Astrocyte of the cerebellum (primary cell): ENCODE measurements around the gene GP9.
"Not testable (repeated sequence)": the region's sequence is repeated elsewhere in the genome, so short reads cannot be mapped to it uniquely, and the experiment has no call there.

Source experiments
- DNase-seq: peaks from one replicate; pipeline ENCODE4 v3.0.0-alpha.2; 2011; ENCODE audit warnings: low read depth
- H3K4me3 ChIP-seq: 2 replicates; pipeline ENCODE4 v1.5.1; 2011; ENCODE audit warnings: mild to moderate bottlenecking, low read depth, low read length, moderate library complexity
- in situ Hi-C: cut with HindIII; loops from 2 replicates; pipeline ENCODE4 v1.10.0; 2017; ENCODE audit warnings: low sequenced_read_pairs
- TF ChIP-seq, protein P1 (sequence below): IDR thresholded peaks from 2 replicates; pipeline ENCODE4 v1.5.1; 2012; ENCODE audit warnings: low read length, low read depth, moderate library complexity, mild to moderate bottlenecking; ENCODE audit errors: missing control alignments

GP9 gene

DNA sequence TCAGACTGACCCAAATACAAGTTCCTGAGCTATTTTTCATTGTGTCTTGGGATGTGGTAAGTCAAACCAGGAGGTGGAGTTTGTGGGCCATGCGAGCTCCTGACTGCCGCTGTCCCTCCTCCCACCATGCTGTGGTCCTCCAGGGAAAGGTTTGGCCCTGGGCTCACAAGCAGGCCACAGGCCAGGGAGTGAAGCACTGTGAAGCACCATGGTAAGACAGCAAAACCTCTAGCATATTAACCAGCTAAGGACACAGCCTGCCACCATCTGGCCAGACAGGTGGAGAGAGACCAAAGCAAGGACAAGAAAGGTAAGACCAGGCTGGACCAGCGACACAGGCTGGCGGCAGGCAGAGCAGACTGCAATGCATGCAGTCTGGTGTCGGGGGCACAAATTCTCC is 45.7 kb downstream of the GP9 start:
- in situ Hi-C loops: no loop called here

DNA sequence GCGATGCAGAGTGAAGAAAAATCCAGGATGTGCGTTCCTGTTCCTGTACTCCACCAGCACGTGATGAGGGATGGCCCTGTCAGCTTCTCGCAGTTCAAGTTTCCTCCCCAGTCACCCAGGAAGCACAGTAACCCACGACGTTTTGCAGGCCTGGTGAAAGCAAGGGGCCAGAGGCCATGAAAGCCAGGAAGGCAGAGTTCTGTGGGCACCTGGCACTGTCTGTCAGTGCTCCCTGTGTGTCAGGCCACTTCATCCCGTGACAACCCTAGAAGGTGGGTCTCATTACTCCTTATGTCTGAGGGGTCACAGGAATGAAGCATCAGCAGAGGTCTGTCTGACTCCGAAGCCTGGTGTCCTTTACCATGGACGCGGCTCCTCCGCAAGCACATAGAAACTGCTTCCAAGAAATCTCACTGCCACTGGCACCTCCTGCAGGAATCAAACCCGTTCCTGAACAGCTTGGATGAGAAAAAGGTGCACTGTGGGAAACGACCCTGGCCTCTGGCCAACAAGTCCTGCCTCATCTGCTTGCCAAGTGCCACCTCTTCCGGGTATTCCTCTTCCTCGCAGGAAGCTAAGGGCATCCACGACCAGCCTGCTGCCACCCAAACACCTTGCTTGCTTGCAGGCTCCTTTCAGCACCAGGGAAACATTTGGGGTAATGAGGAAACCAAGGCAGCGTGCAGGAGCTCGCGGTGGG is 46.4 kb downstream of the GP9 start:
- no peak overlapping the region for H3K4me3 ChIP-seq
- no peak for DNase-seq
- in situ Hi-C loops: no loop called here
- TF ChIP-seq, protein P1, sequence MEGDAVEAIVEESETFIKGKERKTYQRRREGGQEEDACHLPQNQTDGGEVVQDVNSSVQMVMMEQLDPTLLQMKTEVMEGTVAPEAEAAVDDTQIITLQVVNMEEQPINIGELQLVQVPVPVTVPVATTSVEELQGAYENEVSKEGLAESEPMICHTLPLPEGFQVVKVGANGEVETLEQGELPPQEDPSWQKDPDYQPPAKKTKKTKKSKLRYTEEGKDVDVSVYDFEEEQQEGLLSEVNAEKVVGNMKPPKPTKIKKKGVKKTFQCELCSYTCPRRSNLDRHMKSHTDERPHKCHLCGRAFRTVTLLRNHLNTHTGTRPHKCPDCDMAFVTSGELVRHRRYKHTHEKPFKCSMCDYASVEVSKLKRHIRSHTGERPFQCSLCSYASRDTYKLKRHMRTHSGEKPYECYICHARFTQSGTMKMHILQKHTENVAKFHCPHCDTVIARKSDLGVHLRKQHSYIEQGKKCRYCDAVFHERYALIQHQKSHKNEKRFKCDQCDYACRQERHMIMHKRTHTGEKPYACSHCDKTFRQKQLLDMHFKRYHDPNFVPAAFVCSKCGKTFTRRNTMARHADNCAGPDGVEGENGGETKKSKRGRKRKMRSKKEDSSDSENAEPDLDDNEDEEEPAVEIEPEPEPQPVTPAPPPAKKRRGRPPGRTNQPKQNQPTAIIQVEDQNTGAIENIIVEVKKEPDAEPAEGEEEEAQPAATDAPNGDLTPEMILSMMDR: no peak

More for the DNA sequence above, 45.7 kb downstream of the GP9 start:
- DNase-seq: no peak
- no peak overlapping the region for H3K4me3 ChIP-seq
- TF ChIP-seq, protein P1: no peak

DNA sequence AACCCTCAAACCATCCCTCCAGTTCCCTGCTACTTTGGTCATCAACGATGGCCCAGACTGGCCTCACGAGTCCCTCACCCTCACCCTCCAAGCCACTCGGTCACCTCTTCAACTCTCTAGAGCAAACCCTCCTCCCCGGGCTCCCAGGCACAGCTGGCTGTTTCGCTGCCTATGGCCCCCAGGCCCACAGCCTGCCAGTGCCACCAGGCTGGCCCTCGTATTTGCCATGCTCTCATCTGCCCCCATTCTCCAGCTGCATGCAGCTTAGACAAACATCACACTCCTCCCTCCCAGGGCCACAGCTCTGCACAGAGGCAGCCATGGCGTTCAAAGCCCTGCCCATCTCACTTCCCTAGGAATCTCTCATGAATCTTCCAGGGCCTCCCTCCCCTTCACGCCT is 47.2 kb downstream of the GP9 start:
- in situ Hi-C loops: no loop called here
- DNase-seq: no peak
- TF ChIP-seq, protein P1: no peak

DNA sequence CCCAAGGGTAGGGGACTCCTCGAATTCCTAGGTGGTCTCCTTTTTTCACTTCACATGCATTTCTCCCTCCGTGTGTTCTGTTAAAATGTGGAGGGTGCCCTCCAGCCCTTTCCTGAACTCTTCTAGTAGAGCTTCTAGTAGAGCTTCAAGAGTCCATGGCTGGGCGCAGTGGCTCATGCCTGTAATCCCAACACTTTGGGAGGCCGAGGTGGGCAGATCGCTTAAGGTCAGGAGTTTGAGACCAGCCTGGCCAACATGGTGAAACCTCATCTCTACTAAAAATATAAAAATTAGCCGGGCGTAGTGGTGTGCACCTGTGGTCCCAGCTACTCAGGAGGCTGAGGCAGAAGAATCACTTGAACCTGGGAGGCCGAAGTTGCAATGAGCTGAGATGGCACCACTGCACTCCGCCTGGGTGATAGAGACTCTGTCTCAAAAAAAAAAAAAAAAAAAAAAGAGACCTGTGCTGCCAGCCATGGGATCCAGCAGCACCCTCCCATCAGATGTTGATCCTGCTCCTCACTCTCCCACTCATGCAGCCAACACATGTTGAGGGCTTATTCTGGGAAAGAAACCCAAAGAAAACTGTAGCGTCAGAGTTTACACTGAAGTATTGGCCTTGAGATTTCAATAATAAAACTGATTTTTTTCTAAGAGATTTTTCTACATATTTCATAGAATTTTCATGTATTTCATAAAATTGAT is 50.6 kb downstream of the GP9 start:
- DNase-seq, H3K4me3 ChIP-seq, in situ Hi-C loops: not testable (repeated sequence)

More for the DNA sequence above, 47.2 kb downstream of the GP9 start:
- no peak overlapping the region for H3K4me3 ChIP-seq
